ENCODE results near the gene L3MBTL3.
"Not testable (repeated sequence)": the region's sequence is repeated elsewhere in the genome, so short reads cannot be mapped to it uniquely, and the experiment has no call there.

Gene L3MBTL3

GRCh38 chr6:130158548-130158947, 140.2 kb downstream of the L3MBTL3 start:
- no peak overlapping the region for H3K4me3 ChIP-seq (ENCODE audit: low read depth, low read length)
- TF ChIP-seq CTCF (IDR thresholded peaks at IDR 0.05; ENCODE audit: borderline replicate concordance, insufficient read depth, low read depth, low read length) = no peak

- no peak overlapping the region for H3K4me3 ChIP-seq (ENCODE audit: low read depth, low read length)
- no peak for TF ChIP-seq CTCF (IDR thresholded peaks at IDR 0.05; ENCODE audit: borderline replicate concordance, insufficient read depth, low read depth, low read length)
Observed at GRCh38 chr6:130159956-130160355, 141.6 kb downstream of the L3MBTL3 start.

- no peak for TF ChIP-seq CTCF (IDR thresholded peaks at IDR 0.05; ENCODE audit: borderline replicate concordance, insufficient read depth, low read depth, low read length)
- H3K4me3 ChIP-seq (ENCODE audit: low read depth, low read length) = no peak overlapping the region
Observed at GRCh38 chr6:130161683-130162404, 143.5 kb downstream of the L3MBTL3 start.

DNA sequence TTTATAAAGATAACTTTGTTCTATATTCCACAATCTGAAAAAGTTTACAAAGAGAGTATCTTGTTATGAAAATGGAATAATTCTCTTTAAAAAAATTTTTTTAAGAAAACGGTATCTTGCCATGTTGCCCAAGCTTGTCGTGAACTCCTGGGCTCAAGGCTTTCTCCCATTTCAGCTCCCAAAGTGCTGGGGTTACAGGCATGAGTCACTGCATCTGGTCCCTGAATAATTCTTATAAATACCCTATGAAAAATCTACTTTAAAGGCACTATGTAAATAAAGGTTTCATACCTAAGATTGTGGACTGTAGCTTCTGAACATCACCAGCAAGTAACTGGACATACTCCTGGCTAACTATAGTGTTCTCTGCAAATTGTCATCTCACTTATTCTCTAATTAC, 144.0 kb downstream of the L3MBTL3 start:
- no peak overlapping the region for H3K4me3 ChIP-seq (ENCODE audit: low read depth, low read length)
- no peak for TF ChIP-seq CTCF (IDR thresholded peaks at IDR 0.05; ENCODE audit: borderline replicate concordance, insufficient read depth, low read depth, low read length)

GRCh38 chr6:130163266-130163665, 144.9 kb downstream of the L3MBTL3 start:
- no peak for TF ChIP-seq CTCF (IDR thresholded peaks at IDR 0.05; ENCODE audit: borderline replicate concordance, insufficient read depth, low read depth, low read length)
- no peak overlapping the region for H3K4me3 ChIP-seq (ENCODE audit: low read depth, low read length)

- H3K4me3 ChIP-seq (ENCODE audit: low read depth, low read length) = no peak overlapping the region
- no peak for TF ChIP-seq CTCF (IDR thresholded peaks at IDR 0.05; ENCODE audit: borderline replicate concordance, insufficient read depth, low read depth, low read length)
Observed at GRCh38 chr6:130164251-130164650, 145.9 kb downstream of the L3MBTL3 start.

- H3K4me3 ChIP-seq (ENCODE audit: low read depth, low read length) = no peak overlapping the region
- TF ChIP-seq CTCF (IDR thresholded peaks at IDR 0.05; ENCODE audit: borderline replicate concordance, insufficient read depth, low read depth, low read length) = no peak
Observed at GRCh38 chr6:130167655-130168054, 149.3 kb downstream of the L3MBTL3 start.

- H3K4me3 ChIP-seq (ENCODE audit: low read depth, low read length) = not testable (repeated sequence)
Observed at GRCh38 chr6:130170160-130170559, 151.8 kb downstream of the L3MBTL3 start.

DNA sequence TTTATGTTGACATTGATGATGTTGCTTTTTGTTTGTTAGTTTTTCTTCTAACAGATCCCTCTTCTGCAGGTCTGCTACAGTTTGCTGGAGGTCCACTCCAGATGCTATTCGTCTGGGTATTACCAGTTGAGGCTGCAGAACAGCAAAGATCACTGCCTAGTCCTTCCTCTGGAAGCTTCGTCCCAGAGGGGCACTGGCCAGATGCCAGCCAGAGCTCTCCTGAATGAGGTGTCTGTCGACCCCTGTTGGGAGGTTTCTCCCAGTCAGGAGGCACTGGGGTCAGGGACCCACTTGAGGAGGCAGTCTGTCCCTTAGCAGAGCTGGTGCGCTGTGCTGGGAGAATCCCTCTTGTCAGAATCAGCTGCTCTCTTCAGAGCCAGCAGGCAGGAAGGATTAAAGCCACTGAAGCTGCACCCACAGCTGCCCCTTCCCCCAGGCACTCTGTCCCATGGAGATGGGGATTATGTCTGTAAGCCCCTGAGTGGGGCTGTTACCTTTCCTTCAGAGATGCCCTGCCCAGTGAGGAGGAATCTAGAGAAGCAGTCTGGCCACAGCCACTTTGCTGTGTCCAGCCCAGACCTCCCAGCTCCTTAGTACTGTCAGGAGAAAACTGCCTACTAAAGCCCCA, 155.1 kb downstream of the L3MBTL3 start:
- H3K4me3 ChIP-seq (ENCODE audit: low read depth, low read length) = not testable (repeated sequence)
